Activated CD8-positive, alpha-beta memory T cell treated with anti-CD3 and anti-CD28 coated beads, Interleukin-2, amount 50 U/mL, for 48 hours (primary cell): Measurements from ENCODE around the gene PAX8.

Experiments used
- DNase-seq: peaks from one replicate; pipeline ENCODE4 v3.0.0-alpha.2; 2020

Gene PAX8

DNA sequence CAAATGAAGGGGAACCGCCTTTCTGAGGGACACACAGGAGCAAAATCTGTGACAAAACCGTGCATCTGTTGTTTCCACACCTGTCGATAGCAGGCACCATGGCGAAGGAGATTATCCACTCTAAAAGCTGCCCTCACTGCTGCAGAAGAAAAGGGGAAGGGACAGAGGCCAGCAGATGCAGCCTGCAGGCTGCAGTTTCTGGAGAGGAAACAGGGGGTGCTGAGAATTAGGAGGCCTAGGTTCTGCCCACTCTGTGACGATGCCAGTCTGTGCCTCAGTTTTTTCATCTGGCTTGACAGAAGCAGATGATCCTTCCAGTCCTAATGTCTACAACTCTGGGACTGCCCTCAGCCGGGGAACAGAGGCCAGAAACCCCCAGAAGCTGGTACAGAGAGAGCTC is 17.7 kb downstream of the PAX8 start:
- no peak for DNase-seq

GRCh38 chr2:113258471-113259147 is 20.1 kb downstream of the PAX8 start:
- no peak for DNase-seq

GRCh38 chr2:113257516-113258264 is 21.0 kb downstream of the PAX8 start:
- DNase-seq = no peak

- no peak for DNase-seq
Observed at GRCh38 chr2:113255140-113256070, 23.3 kb downstream of the PAX8 start.

GRCh38 chr2:113253453-113253852 is 25.3 kb downstream of the PAX8 start:
- no peak for DNase-seq

GRCh38 chr2:113252047-113252590 is 26.6 kb downstream of the PAX8 start:
- no peak for DNase-seq

DNA sequence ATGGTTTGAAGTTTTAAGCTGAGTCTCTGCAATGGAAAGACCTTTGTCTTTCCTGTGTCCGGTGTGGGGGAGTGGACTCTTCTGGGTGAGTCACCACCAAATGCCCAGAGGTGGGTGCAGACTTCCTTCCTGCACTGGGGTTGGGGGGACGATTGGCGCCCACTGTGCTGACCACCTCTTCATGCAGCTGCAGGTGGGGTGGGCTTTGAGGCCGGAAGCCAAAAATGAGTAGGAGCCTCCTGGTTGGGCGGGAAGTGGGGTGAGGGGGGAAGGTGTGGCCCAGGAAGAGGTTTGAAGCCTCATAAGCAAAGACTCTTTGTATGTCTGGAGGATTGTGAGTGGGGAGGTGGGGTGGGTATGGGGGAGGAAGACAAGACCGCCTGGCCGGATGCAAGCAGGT is 27.6 kb downstream of the PAX8 start:
- no peak for DNase-seq

GRCh38 chr2:113248997-113249770 is 29.5 kb downstream of the PAX8 start:
- DNase-seq = peak; percentile 87

GRCh38 chr2:113246606-113247005 is 32.1 kb downstream of the PAX8 start:
- no peak for DNase-seq

DNA sequence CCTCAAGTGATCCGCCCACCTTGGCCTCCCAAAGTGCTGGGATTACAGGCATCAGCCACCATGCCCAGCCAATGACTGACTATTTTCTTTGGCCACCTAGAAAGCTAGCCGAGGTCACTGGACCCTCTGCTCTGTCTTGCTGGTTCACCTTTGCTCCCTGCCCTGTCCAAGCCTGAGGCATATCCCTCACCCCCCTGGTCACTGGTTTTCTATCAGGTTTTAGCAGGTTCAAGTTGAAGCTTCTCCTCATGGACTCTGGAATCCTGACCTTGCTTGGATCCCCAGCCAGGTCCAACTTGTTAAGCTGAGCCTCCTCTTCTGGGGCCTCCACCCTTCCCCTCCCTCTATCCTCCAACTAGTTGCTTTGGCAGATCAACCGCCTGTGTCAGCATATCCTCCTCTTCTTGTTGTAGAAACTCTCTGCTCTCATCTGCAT is 33.4 kb downstream of the PAX8 start:
- DNase-seq = no peak

GRCh38 chr2:113242327-113242726 is 36.4 kb downstream of the PAX8 start:
- DNase-seq = no peak

DNA sequence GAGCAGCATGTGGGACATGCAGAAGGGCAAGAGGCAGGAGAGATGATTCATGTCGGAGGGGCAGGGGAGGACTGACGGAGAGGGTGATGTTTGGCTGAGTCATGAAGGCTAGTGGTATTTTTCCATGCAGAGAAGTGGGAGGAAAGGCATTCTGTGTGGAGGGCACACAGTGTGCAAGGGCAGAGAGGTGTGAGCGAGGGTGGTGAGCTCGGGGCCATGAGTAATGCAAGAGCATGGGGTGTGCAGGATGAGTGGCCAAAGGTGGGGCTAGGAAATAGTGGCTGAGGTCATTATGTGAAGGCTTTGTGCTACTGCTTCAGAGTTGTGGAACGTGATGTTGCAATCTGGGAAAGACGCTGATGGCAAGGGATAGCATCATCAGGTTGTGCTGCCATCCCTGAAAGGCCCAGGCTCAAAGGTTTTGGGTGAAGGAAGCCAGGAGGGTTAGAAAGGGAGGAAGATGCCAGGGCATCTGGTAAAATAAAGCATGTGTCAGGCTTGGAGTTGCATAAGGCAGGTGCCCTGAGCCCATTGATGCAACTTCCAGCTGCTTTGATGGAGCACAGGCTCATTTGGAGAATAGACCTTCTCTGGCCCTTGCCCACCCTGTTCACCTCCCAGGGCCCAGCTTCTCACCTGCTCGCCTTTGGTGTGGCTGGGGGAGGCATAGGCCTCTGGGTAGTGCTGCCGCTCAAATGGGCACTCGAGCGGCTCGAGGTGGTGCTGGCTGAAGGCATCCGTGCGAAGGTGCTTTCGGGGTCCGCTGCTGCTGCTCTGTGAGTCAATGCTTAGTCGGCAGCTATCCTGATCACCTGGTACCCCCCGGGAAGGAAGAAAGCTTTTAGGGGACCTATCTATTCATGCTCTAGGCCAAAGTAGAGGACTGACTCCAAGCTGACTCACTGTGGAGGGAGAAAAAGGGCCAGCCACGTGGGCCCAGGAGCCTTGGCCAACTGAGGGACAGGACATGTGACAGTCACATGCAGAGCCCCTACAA is 37.5 kb downstream of the PAX8 start:
- DNase-seq = peak; percentile 75

- DNase-seq = no peak
Observed at GRCh38 chr2:113240150-113240914, 38.4 kb downstream of the PAX8 start.

DNA sequence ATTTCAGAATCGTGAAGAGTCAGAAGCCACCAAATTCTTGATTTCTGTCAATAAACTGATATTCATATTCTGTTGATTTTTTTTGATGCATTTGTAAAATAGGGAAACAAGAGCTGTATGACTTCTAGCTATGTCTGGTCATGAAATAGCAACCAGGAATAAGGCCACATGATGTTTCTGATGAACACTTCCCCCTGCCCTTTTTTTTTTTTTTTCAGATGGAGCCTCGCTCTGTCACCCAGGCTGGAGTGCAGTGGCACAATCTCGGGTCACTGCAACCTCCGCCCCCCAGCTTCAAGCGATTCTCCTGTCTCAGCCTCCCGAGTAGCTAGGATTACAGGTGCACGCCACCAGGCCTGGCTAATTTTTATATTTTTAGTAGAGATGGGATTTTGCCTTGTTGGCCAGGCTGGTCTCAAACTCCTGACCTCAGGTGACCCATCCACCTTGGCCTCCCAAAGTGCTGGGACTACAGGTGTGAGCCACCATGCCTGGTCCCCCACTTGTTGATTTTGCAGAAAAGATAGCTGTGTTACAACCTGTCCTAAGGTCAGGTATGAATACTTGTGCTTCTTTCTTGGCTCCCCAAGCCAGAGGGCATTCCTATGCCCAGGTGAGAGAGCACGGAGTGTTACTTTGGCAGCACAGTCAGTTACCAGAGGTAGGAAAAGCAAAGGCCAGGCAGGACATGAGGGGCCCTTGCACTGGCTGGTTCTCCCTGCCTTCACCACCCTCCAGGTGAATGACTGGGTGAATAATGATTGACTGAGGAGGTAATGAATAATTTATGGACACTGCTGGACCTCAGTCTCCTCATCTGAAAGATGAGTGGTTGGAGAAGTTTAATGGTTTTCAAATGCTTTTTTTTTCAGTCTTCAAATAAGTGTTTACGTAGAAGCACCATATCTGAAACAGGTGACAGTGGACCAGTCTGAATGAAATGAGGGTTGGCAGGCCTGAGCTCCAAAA is 39.6 kb downstream of the PAX8 start:
- DNase-seq = no peak

DNA sequence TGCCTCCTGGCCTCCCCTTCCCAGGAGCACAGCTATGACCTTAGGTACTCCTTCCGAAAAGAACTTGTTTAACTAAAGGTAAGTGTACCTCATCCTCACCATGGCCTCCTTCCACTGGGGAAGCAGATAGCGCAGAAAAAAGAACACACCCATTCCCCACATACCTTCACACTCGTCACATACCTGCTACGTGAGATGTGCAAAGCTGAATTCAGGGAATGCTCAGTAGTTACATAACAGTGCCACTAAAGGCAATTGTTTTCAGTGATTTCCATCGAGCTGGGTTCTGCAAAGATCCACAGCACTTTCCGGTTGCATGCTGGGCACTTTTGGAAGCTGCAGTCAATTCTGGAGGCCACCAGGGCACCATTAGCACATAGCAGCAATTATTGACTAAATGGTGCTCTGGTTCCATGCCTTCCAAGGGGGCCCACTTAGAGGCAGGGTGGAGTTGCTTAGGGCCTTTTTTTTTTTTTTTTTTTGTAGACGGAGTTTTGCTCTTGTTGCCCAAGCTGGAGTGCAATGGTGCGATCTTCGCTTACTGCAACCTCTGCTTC is 41.0 kb downstream of the PAX8 start:
- DNase-seq = no peak

DNA sequence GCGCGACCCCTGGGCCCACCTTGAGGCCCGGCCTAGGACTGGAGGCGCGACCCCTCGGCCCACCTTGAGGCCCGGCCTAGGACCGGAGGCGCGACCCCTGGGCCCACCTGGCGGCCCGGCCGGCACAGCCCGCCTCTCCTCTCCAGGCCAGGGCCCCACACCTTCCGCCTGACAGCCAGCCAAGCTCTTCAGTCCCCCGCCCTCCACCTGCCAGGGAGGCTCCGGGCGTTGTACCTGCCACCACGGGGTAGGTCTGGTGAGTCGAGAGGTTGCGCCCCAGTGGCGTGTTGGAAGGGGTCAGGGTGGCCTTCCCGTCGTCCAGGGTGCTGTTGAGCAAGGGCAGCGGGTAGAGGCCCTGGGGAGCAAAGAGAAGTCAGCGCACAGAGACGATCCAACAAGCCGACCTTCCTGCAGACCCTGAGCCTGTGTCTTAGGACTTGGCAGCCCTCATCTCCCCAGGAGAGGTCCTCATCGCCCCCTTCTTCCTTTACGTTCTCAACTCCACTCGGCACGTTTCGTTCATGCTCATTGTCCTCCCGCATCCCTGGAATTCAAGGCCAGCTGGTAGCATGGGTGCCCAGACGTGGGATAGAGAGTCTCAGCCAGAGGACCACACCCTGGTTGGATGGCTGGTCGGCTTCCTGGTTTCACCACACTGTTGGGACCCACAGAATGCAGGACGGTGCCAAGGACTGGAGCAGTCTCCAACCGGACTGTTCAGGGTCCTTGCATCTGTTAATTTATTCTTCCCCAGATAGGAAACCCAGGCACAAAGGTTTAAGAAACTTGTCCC is 42.2 kb downstream of the PAX8 start:
- no peak for DNase-seq

DNA sequence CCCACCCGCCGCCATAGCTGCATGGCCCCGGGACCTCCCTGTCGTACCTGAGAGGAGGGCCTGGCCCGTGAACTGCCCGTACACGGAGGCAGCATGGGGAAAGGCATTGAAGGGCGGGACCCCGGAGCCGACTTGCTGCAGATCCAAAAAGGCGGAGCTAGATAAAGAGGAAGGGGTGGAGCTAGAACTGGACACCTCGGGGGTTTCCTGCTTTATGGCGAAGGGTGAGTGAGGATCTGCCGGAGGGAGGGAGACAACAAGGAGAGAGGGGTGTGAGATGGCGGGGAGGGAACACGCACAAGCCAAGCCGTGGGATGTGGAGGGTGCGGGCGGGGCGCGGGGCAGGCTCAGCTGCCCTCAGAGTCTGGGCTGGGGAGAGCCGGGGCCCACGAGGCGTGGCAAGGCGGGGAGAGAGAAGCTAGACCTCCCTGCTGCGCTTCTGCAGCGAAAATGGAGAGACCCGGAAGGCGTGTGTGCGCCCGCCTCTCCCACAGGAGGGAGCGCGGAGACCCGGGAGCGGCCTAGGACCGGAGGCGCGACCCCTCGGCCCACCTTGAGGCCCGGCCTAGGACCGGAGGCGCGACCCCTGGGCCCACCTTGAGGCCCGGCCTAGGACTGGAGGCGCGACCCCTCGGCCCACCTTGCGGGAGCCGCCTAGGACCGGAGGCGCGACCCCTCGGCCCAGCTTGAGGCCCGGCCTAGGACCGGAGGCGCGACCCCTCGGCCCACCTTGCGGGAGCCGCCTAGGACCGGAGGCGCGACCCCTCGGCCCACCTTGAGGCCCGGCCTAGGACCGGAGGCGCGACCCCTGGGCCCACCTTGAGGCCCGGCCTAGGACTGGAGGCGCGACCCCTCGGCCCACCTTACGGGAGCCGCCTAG is 43.1 kb downstream of the PAX8 start:
- DNase-seq = peak; percentile 81
